Peyer's patch (tissue), 4 donors: Measurements from ENCODE around the gene AK1. TPM values are rescaled to one million over a fixed set of nuclear protein-coding genes. Genes with fewer than 3 reads are reported as not detected.

Source experiments
- DNase-seq, 3 donors: peaks; one replicate each; pipeline ENCODE4 v3.0.0-alpha.2; 2017 to 2019
- H3K27ac ChIP-seq, 4 donors: fragments of 200-600 bp; sonication (generic); one replicate each; pipeline ENCODE4 v1.5.1; 2016 to 2019
- H3K27me3 ChIP-seq, 2 donors: fragments of 200-600 bp; sonication (generic); one replicate each; pipeline ENCODE4 v1.5.1; 2019
- H3K36me3 ChIP-seq, 3 donors: fragments of 200-600 bp; sonication (generic); one replicate each; pipeline ENCODE4 v1.5.1; 2016 to 2019
- H3K4me1 ChIP-seq, 4 donors: fragments of 200-600 bp; sonication (generic); one replicate each; pipeline ENCODE4 v1.5.1; 2016 to 2019
- H3K4me3 ChIP-seq, 4 donors: fragments of 200-600 bp; sonication (generic); 1 replicate in 3 of 4; 2 replicates in 1 of 4; pipeline ENCODE4 v1.5.1; 2016 to 2019; ENCODE audit warnings: mild to moderate bottlenecking in 1 of 4
- H3K9me3 ChIP-seq, 4 donors: fragments of 200-600 bp; sonication (generic); one replicate each; pipeline ENCODE4 v1.5.1; 2016 to 2019; ENCODE audit warnings: mild to moderate bottlenecking in 1 of 4
- CTCF ChIP-seq, 6 experiments: fragments of 450-650 bp in 4 of 6; fragments of 200-600 bp in 2 of 6; sonication (generic) in 1 of 6; IDR thresholded peaks; one replicate each; pipeline ENCODE4 v1.5.1; 2017 to 2019; ENCODE audit warnings: antibody characterized with exemption in 6 of 6, mild to moderate bottlenecking in 3 of 6, moderate library complexity in 1 of 6
- POLR2A ChIP-seq, 2 donors: fragments of 450-650 bp; IDR thresholded peaks; one replicate each; pipeline ENCODE4 v1.5.1; 2017; ENCODE audit warnings: antibody characterized with exemption in 2 of 2, mild to moderate bottlenecking in 2 of 2, moderate library complexity in 2 of 2
- total RNA-seq, 4 donors: library from RNA; depleted of rRNA; stranded (reverse); fragments of >200 nt; gene quantifications; one replicate each; pipeline ENCODE4 v1.1.0, GENCODE V29; 2016

The AK1 gene
- total RNA-seq, 4 donors from 2014 or later: 2.5 to 22.3 (median 18.4) TPM

GRCh38 chr9:127923046-127923445 lies 45.6 kb upstream of the AK1 start:
- no peaks in the 10 kb centered on the region for H3K36me3 ChIP-seq
- no peak overlapping the region for H3K27ac ChIP-seq
- no peak for DNase-seq
- no peaks in the 10 kb centered on the region for H3K9me3 ChIP-seq
- peaks cover 0 to 10% of the 10 kb centered on the region in 2 donors for H3K27me3 ChIP-seq
- peaks cover 3 to 35% (median 28%) of the 10 kb centered on the region in 4 donors for H3K4me1 ChIP-seq
- H3K4me3 ChIP-seq: no peak overlapping the region
- TF ChIP-seq CTCF (IDR thresholded peaks at IDR 0.05): no peak
- TF ChIP-seq POLR2A (IDR thresholded peaks at IDR 0.05): no peak

GRCh38 chr9:127921557-127922120 lies 44.2 kb upstream of the AK1 start:
- peak; percentile 67 to 89 (median 79) for DNase-seq
- no peaks in the 10 kb centered on the region for H3K27me3 ChIP-seq
- H3K27ac ChIP-seq: no peak overlapping the region
- peaks cover 3 to 32% (median 20%) of the 10 kb centered on the region in 4 donors for H3K4me1 ChIP-seq
- H3K36me3 ChIP-seq: no peaks in the 10 kb centered on the region
- H3K9me3 ChIP-seq: no peaks in the 10 kb centered on the region
- no peak for TF ChIP-seq POLR2A (IDR thresholded peaks at IDR 0.05)
- peak; percentile 95 to 96 (median 95) for TF ChIP-seq CTCF (IDR thresholded peaks at IDR 0.05)
- peak overlapping the region in 3 of 4 donors; percentile 27 to 36 (median 30) for H3K4me3 ChIP-seq

GRCh38 chr9:127920794-127921193 lies 43.3 kb upstream of the AK1 start:
- Histone ChIP-seq H3K4me3 (no peak overlapping the region), H3K27me3 (no peaks in the 10 kb centered on the region), H3K4me1 (peaks cover 3 to 40% (median 23%) of the 10 kb centered on the region in 4 donors), H3K27ac (no peak overlapping the region), H3K9me3 (no peaks in the 10 kb centered on the region), H3K36me3 (no peaks in the 10 kb centered on the region)
- TF ChIP-seq POLR2A (IDR thresholded peaks at IDR 0.05) (no peak), CTCF (IDR thresholded peaks at IDR 0.05) (no peak)
- no peak for DNase-seq

GRCh38 chr9:127919253-127919815 lies 41.9 kb upstream of the AK1 start:
- TF ChIP-seq CTCF (IDR thresholded peaks at IDR 0.05): peak in 1 of 6 experiments; percentile 2
- TF ChIP-seq POLR2A (IDR thresholded peaks at IDR 0.05): peak in 1 of 2 donors; percentile 26

GRCh38 chr9:127918183-127919107 lies 41.0 kb upstream of the AK1 start:
- H3K4me1 ChIP-seq: peaks cover 6 to 58% (median 36%) of the 10 kb centered on the region in 4 donors
- no peak overlapping the region for H3K4me3 ChIP-seq
- TF ChIP-seq POLR2A (IDR thresholded peaks at IDR 0.05) (no peak), CTCF (IDR thresholded peaks at IDR 0.05) (no peak)
- peak overlapping the region; percentile 40 to 89 (median 58) for H3K27ac ChIP-seq
- no peaks in the 10 kb centered on the region for H3K27me3 ChIP-seq
- peak in 1 of 3 donors; percentile 61 for DNase-seq
- H3K9me3 ChIP-seq: no peaks in the 10 kb centered on the region
- H3K36me3 ChIP-seq: peaks cover 0 to 5% (median 0%) of the 10 kb centered on the region in 3 donors

More at GRCh38 chr9:127919253-127919815, 41.9 kb upstream of the AK1 start:
- no peaks in the 10 kb centered on the region for H3K36me3 ChIP-seq
- H3K27ac ChIP-seq: peak overlapping the region in 3 of 4 donors; percentile 14 to 74 (median 40)
- H3K9me3 ChIP-seq: no peaks in the 10 kb centered on the region
- H3K27me3 ChIP-seq: no peaks in the 10 kb centered on the region
- no peak overlapping the region for H3K4me3 ChIP-seq
- H3K4me1 ChIP-seq: peaks cover 6 to 54% (median 36%) of the 10 kb centered on the region in 4 donors
- peak in 2 of 3 donors; percentile 84 to 93 for DNase-seq
